ENCODE results near the gene PRKAR2B.

Gene PRKAR2B

DNA sequence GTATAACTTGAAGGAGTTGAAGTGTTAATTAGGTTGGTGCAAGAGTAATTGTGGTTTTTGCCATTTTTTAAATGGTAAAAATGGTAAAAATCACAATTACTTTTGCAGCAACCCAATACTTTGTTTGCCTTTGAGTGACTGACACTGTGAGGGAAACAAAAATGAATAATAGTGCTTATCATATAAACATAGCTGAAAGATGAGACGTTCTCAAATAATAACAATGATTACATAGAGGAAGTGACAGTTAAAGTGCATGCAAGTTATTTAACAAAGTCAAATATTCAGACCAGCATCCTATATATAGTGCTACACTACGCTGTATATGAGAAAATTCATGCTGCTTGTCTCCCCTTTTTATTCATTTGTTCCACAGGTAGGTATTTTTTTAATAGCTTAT, 119.6 kb downstream of the PRKAR2B start:
- DNase-seq, result no peak

DNA sequence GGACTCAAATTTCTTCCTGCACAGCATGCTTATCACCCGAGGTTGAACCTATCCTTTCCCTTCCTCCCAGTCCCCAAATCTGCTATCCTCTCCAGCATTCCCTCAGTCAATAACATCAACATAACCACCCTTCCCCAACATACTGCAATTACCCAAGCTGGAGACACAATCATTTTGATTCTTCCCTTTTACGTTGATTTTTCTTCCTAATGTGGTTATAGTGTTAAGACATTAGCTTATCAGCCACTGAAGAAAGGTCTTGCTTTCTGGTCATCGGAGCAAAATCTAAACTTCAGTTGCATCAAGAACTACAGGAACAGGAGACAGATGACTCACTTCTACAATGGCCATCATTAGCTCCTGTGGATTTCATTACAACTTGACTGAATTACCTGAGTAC, 120.8 kb downstream of the PRKAR2B start:
- DNase-seq, result no peak

DNA sequence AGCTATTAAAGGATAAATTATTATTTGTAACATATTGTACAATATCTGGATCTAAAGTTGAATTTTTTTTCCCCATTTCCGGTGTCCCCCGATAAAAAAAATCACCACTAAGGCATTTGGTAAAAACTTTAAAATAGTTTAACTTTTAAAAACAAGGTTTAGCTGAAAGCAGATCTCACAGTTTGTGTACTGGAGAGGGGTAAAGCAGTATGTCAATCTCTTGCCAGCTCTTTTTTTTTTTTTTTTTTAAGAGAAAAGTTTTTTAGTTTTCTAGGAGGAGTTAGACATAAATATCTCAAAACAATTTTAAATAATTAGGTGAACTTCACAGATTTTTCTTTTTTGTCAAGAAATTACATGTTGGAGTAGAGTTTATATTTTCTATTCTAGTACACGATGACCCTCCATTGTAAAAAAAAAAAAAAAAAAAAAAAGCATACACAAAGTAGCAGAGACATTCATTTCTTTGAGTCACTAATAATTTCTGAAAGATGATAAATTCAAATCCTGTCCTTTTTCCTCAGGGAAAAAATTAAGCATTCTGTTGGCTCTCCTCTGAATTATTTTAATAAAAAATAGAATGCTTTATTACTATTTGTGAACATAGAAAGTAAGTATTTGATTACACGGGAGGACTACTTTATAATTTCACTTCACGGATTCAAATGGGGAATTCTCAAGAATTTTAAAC, 122.4 kb downstream of the PRKAR2B start:
- DNase-seq, result no peak

DNA sequence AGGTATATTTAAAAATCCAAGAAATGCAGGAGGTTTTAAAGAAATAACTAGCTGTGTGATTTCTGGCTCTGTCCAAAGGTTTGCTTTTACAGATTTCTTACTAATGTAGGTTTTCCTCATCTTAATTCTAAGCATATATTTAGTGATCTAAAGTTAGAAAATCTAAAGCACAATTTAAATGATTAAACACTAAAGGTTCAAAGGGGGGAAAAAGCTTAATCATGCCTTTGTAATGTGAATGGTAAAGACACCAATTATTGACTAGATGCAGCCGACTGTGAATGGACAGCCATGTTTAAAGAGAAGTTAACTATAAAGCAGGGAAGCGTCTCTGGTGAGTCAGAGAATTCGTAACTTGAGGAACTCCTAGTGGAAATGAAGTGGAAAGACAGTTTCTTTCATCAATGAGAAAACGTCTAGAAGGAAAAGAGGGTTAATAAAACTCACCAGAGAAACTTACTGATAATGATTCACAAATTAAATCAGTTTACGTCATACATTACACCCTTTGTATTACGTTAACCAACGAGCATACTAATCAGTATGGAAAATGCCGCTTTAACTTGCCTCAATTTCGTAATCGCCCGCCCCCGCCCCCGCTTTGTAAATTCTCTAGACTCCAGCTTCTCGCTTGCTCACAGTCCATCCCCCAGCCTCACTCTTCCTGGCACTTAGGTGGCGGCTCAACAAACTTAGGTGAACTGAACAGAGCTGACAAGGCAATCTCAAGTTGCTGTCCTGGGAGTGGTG, 123.2 kb downstream of the PRKAR2B start:
- DNase-seq, result peak; percentile 75

DNA sequence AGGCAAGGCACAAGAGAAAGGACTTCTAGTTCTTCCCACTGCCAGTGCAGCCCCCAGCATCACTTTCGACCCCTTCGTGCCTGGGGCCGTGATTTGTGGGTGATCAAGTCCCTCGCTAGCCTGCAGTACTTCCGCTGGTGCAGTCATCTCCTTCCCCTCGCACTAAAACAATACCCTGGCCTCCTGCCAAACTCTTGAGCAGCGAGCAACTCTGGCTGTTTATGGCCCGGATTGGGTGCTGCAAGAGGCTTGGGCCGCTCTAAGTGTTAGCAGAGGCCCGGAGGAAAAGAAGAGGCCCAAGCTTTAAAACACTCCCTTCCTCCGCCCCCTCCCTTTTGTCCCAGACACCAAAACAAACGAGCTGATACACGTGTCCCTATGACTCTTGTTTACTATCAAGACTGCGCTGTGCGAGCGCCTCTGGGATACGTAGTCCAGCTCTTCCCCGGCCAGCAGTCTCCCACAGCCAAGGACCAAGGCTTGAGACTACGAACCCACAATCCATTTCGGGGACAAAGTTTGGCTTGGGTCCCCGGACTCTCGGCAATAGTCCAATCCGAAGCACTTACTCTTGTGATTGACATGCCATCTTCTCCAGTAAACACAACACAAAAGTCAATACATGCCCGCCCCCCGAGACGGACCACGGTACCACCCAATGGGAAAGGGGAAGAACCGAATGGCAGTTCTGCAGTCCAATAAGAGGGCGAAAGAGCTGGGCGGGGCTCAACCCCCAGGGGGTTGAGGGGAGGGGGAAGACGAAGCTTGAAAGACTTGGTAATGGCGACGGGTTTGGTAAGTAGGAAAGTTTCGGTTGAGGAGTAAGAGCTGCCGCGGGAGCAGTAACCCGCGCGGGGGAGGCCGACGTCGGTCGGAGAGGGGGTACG, 124.0 kb downstream of the PRKAR2B start, which contains the start of gene HBP1:
Gene HBP1, plus strand, starts transcription at position 771 of the 887 bp plus-strand sequence. CDS start 10,891 bp downstream, outside the sequence.
- peak; percentile 98 for DNase-seq

DNA sequence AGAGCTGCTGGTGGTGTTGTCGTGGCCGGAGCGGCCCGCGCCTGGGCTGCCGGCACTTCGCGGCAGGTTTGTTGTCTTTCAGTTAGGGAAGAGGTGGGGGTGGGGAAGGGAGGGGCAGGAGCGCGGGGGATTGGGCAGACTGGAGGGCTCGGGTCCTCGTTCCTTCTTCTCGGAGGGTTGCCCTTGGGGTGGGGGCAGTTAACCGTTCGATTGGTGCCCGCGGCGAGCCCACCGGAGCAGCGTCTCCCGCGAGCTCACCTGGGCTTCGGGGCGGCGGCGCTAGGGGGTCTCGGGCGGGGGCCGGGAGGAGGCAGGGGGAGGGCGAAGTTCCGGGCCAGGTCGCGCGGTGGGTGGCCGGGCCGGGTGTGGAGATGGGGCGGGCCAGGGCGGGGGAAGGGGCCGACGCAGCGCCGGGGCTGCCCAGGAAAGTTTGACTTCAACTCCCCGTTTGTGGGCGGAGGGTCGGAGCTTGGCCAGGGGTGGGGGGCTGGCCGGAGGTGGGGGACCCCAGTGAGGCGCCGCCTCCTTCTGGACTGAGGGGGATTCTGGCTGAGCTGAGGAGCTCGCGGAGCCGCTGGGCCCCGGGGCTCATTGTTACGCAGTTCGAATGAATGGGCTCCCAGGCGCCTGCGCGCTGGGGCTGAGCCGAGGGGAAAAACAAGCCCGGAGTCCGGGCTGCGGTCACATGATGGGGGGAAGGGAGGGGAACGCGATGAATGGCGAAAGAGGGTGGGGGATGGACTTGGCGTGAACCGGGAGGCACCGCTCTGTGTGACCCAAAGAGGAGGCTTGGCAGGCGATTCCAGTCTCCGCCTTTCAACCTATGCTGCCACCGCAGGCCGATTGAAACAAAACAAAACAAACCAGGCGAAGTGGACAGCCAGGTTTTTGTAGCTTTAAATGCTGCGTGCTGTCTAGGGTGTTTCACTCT, 124.9 kb downstream of the PRKAR2B start:
- peak; percentile 92 for DNase-seq

DNA sequence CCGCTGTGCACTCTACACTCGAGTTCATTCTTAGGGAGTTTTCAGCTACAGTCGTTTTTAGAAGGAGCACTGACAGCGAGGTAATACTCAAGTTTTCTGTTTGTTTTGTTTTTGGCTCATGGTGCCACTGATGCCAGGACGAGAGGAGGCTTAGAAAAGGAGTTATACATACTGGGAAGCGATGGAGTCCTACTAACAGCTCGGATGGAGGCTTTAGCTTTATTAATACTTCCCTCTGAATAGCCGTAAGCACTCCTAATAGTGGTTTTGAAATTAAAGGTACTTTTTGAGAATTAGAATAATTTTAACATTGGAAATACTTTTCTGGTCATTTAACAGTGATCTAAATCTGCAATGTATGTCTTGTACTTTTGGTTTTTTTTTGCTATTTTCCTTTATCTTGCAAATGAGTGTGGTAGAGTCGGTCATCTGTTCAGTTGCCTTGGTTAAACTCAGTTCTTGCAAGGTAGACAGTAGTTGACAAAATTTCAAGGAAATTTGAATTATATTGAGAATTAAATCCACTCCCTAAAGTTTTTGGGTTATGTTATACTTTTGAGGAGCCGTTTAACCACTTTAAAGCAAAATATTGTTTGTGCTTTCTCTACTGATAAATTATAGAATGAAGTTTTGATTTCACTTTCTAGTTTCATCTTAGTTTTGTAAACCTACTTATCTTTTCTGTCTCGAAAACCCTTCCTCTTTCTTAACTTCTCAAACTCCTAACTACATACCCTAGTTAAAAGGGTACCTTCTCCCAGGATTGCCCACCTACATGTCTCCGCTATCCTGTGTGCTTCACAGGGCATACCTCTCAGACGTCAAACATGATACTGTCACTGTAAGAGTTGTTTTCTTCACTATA, 125.8 kb downstream of the PRKAR2B start:
- no peak for DNase-seq

DNA sequence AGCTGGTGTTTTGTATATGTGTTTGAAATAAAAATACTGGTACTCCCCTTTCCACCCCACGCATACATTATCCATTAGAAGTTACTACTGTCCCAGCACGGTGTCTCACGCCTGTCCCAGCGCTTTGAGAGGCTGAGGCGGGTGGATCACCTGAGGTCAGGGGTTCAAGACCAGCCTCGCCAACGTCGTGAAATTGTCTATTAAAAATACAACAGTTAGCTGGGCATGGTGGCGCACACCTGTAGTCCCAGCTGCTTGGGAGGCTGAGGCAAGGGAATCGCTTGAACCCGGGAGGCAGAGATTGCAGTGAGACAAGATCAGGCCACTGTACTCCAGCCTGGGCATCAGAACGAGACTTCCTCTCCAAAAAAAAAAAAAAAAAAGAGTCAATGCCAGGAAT, 127.0 kb downstream of the PRKAR2B start:
- no peak for DNase-seq

DNA sequence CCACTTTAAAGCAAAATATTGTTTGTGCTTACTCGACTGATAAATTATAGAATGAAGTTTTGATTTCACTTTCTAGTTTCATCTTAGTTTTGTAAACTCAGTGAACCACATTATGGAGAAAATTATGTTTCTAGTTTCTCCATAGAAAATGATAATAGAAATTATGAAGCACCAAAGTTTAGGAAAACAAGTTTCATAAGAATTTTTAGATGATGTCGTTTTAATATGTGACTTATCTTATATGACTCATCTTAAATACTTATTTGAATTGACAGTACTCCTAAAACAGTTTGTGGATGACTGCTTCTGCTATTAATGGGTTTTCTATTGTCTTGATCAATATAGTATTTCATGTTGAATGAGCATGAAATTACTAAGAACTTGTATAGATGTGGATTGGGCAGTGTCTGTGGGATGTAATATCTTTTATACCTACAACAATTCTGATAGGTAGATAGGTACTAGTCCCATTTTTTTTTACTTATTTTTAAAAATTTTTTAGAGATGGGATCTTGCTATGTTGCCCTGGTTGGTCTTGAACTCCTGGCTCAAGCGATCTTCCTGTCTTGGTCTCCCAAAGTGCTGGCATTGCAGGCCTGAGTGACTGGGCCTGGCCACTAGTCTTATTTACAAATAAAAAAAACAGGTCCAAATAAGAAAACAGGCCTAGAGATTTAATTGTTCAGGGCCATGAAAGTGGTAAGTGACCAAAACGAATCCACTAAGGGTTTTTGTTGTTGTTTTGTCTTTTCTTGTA, 127.9 kb downstream of the PRKAR2B start:
- no peak for DNase-seq

DNA sequence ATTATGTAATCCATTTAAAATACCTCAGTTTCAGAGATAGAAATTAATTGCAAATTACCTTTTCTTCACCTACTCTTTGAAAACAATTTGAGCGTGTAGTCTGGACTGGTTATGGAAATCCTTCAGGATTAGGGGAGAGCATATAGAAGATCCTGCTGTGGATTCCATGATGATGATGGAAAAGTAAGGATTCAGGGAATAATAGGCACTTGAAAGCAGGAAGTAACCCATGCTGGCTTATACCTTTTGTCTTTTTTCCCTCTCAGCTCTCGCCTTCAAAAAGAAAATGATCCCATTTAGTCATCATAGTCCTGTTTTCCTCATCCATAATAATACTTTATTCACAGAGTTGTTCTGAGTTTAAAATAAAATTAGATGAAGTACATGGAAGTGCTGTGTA, 128.7 kb downstream of the PRKAR2B start:
- no peak for DNase-seq

DNA sequence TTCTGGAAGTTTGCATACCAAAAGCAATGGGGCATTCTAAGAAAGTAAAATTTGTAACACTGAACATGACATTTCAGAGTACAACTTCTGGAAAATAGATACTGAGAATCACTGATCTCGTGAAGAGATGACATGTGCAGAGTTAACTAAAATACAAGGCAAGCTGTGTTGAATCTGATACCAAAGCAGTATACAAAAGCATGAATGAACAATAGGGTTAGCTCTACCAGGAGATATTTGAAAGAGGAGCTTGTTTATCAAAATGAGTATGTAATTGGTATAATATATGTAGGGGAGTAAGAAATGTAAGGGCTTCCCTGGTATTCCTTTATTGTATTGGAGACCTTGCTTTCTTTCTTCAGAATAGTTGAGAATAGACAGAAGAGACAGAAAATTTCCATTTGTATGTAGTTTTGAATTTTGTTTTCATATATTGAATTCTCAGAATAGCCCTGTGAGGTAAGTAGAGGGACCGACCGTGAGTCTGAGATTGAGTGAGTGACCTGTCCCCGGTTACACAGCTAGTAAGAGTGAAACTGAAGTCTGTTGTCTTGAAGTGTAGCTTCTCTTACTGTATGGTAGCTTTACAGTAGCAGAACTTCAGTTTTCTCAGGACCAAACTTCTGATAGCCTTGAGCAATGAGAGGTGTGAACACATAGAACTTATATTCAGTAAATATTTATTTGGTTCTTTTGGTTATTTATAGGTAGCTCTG, 129.3 kb downstream of the PRKAR2B start:
- DNase-seq, result no peak

DNA sequence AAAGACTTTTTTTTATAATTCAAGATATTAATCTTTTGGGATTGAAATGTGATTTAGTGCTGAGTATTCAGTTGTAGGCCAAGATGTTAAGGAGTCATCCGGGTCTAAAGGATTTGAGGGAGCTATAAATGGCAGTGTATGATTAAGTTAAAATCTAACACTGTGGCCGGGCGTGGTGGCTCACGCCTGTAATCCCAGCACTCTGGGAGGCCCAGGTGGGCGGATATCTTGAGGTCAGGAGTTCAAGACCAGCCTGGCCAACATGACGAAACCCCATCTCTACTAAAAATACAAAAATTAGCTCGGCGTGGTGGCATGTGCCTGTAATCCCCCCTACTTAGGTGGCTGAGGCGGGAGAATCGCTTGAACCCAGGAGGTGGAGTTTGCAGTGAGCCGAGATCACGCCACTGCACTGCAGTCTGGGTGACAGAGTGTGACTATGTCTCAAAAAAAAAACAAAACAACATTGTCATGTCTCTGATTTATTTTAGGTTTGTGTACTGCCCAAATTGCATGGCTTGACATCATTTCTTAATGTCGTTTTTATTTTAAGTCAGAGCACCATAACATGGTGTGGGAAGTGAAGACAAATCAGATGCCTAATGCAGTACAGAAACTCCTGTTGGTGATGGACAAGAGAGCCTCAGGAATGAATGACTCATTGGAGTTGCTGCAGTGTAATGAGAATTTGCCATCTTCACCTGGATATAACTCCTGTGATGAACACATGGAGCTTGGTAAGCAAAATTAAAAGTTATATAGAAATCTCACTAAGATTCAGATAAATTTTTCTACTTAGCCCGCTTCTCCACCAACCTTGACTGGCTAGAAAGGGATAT, 135.0 kb downstream of the PRKAR2B start:
- no peak for DNase-seq

DNA sequence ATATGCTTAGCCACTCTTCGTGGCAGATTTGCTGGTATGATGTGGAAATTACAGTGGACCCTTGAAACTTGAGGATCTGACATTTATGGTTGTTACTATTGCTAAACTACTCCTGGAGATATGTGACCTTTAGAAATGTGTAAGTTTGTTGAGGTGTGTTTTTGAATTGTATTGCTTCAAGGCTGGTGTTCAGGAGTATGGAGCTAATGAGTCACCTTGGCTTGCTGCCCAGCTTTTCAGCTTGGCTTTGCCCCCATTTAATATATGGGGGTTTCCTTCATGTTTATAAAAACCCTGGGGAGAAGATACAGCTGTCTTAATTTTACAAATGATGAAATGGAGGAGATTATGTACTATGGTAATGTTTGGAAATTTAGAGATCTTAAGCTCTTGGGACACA, 135.9 kb downstream of the PRKAR2B start:
- peak; percentile 79 for DNase-seq

DNA sequence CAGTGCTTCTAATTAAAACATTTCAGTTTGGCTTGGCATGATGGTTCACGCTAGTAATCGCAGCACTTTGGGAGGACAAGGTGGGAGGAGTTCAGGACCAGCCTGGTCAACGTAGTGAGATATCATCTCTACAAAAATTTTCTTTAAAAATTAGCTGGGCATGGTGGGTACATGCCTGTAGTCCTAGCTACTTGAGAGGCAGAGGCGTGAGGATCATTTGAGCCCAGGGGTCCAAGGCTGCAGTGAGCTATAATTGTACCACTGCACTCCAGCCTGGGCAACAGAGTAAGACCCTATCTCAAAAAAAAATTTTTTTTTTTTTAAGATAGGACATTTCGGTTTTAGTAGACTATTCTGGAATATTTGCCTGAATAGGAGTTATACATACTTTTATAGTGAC, 136.7 kb downstream of the PRKAR2B start:
- DNase-seq, result no peak

DNA sequence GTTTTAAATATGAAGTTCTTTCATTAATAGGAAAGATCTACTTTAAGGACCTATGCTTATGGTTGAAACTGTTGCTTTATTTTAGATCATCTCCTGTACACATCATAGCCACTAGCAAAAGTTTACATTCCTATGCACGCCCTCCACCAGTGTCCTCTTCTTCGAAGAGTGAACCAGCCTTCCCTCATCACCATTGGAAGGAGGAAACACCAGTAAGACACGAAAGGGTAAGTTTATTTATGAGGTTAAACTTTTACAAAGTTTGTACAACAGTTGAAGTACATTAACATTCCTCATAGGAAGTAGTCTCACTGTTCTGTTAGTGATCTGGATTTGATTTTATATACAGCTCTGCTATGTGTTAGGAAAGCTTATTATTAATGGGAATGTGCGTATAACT, 141.2 kb downstream of the PRKAR2B start:
- no peak for DNase-seq

DNA sequence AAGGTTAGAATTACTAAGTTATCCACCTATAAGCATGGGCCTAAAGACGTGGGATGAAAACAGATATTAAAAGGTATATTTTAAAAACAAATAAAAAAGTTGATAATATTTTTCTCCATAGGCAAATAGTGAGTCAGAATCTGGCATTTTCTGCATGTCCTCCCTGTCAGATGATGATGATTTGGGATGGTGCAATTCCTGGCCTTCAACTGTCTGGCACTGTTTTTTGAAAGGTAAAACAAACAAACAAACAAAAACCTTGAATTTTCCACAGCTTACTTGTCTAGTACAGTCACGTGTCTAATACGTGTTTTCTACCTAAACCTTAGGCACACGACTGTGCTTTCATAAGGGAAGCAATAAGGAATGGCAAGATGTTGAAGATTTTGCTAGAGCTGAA, 141.7 kb downstream of the PRKAR2B start:
- no peak for DNase-seq

DNA sequence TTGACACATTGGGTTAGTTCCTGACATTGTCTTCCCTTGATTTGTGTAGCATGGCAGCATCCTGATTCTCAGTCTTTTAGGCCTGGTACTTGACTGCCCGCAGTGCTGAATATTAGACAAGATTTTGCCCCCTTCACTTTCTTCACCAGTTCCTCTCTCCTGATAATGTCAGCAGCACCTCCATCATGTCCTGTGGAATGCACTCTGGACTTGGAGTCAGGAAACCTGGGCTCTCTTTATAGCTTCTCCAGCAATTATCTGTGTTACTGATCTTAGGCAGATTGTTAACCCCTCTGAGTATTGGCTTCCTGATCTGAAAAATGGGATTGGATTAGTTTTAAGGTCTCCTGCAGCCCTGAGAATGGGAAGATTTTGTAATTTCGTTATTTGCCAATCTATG, 143.3 kb downstream of the PRKAR2B start:
- DNase-seq, result no peak

DNA sequence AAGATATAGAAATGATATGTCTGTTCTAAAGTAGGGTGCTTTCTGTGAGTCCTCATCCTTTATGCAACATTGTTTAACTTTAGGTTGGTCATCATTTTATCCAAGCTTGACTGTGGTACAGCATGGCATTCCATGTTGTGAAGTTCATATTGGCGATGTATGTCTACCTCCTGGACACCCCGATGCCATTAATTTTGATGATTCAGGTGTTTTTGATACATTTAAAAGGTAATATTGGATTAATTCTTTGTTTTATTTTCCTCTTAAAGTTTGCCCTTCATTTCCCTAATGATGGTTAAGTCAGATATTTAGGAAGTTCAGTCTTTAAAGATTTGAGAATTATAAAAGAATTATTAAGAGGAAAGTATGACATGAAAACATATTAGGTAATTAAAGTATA, 145.6 kb downstream of the PRKAR2B start:
- DNase-seq, result no peak

DNA sequence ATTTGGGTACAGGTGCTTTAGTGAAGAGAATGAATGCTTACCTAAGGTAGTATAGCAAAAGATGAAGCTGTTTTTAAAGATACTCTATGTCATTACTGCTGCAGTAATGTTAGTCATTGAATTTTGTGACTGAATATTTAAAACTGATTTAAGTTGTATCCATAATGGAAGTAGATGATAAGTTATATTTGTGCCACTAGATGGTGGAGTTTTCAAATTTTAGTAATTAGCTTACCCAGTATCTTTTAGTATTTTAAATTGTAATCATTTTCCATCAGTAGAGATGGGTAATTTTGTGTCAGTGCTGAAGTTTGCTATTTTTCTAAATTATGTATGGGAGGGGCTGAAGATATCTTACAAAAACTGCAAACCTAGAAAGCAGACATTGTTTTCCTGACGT, 149.5 kb downstream of the PRKAR2B start:
- no peak for DNase-seq
